GM23338 (cell line): Measurements from ENCODE around the gene KRTAP12-1. TPM values are rescaled to one million over a fixed set of nuclear protein-coding genes. Genes with fewer than 3 reads are reported as not detected.
A peak's percentile ranks its signal among the peaks of the same experiment; 100 is the strongest.

Experiments used
- ATAC-seq: fragments of 200-7000 bp; cut with Tn5 transposase; 3 replicates; pipeline ENCODE4 v1.9.1; 2020
- DNase-seq: peaks from one replicate; pipeline ENCODE4 v3.0.0-alpha.2; 2015; ENCODE audit warnings: low spot score
- H2AFZ ChIP-seq: fragments of 200-600 bp; sonication (generic); 2 replicates; pipeline ENCODE4 v1.8.0; 2016; ENCODE audit warnings: antibody characterized with exemption, mild to moderate bottlenecking, moderate library complexity
- H3F3A ChIP-seq: fragments of 200-600 bp; sonication (generic); replicated peaks from 2 replicates; pipeline ENCODE4 v1.8.0; 2017; ENCODE audit warnings: antibody characterized with exemption, mixed run types, low read depth
- H3K27ac ChIP-seq: fragments of 200-600 bp; sonication (generic); 2 replicates; pipeline ENCODE4 v1.6.1; 2016; ENCODE audit warnings: low read depth
- H3K27me3 ChIP-seq: fragments of 200-600 bp; sonication (generic); 2 replicates; pipeline ENCODE4 v1.8.0; 2016; ENCODE audit warnings: mild to moderate bottlenecking, mixed run types, moderate library complexity; ENCODE audit not compliant: insufficient read depth
- H3K36me3 ChIP-seq: fragments of 200-600 bp; sonication (generic); 2 replicates; pipeline ENCODE4 v1.8.0; 2016; ENCODE audit warnings: mild to moderate bottlenecking; ENCODE audit not compliant: insufficient read depth
- H3K4me1 ChIP-seq: fragments of 200-600 bp; sonication (generic); 2 replicates; pipeline ENCODE4 v1.8.0; 2016; ENCODE audit warnings: mild to moderate bottlenecking, moderate library complexity; ENCODE audit not compliant: insufficient read depth
- H3K4me2 ChIP-seq: fragments of 200-600 bp; sonication (generic); 2 replicates; pipeline ENCODE4 v1.7.1; 2017; ENCODE audit warnings: mixed run types
- H3K4me3 ChIP-seq: fragments of 200-600 bp; sonication (generic); 2 replicates; pipeline ENCODE4 v1.6.1; 2016; ENCODE audit warnings: mixed run types
- H3K79me2 ChIP-seq: fragments of 200-600 bp; sonication (generic); replicated peaks from 2 replicates; pipeline ENCODE4 v1.8.0; 2017; ENCODE audit warnings: mild to moderate bottlenecking; ENCODE audit not compliant: insufficient read depth
- H3K9me2 ChIP-seq: fragments of 200-600 bp; sonication (generic); 2 replicates; pipeline ENCODE4 v1.8.0; 2017; ENCODE audit not compliant: insufficient read depth
- H4K20me1 ChIP-seq: fragments of 200-600 bp; sonication (generic); replicated peaks from 2 replicates; pipeline ENCODE4 v1.8.0; 2017; ENCODE audit warnings: mild to moderate bottlenecking; ENCODE audit not compliant: insufficient read depth
- H3K27ac Mint-ChIP-seq: 2 replicates; pipeline ENCODE4 v1.8.0; 2020; ENCODE audit warnings: inconsistent platforms, mild to moderate bottlenecking, moderate library complexity, mixed read lengths
- H3K27me3 Mint-ChIP-seq: 3 replicates; pipeline ENCODE4 v1.8.0; 2022; ENCODE audit warnings: low read depth, mild to moderate bottlenecking, moderate library complexity, mixed read lengths, inconsistent platforms; ENCODE audit not compliant: insufficient read depth, poor library complexity
- H3K36me3 Mint-ChIP-seq: 3 replicates; pipeline ENCODE4 v1.8.0; 2021; ENCODE audit warnings: low read depth, mild to moderate bottlenecking, inconsistent platforms, moderate library complexity, mixed read lengths
- H3K4me1 Mint-ChIP-seq: 3 replicates; pipeline ENCODE4 v1.8.0; 2020; ENCODE audit warnings: mild to moderate bottlenecking, inconsistent platforms, mixed read lengths
- H3K4me3 Mint-ChIP-seq: 3 replicates; pipeline ENCODE4 v1.8.0; 2021; ENCODE audit warnings: moderate library complexity, mild to moderate bottlenecking, inconsistent platforms, mixed read lengths
- H3K9me3 Mint-ChIP-seq: 3 replicates; pipeline ENCODE4 v1.8.0; 2020; ENCODE audit warnings: moderate library complexity, mild to moderate bottlenecking, inconsistent platforms, mixed read lengths
- CTCF ChIP-seq, 2 experiments: fragments of 200-600 bp in 1 of 2; sonication (generic) in 1 of 2; conservative IDR thresholded peaks; 2 replicates each; pipeline versions ENCODE4 v1.5.1 to v1.6.1; 2016 to 2017; ENCODE audit warnings: antibody characterized with exemption in 2 of 2, low read depth in 2 of 2, mild to moderate bottlenecking in 2 of 2, moderate library complexity in 1 of 2
- JUNB ChIP-seq: IDR thresholded peaks from one replicate; pipeline ENCODE4 v1.6.1; 2016; ENCODE audit warnings: antibody characterized with exemption; ENCODE audit not compliant: unreplicated experiment
- POLR2AphosphoS5 ChIP-seq: IDR thresholded peaks from 2 replicates; pipeline ENCODE4 v1.6.1; 2016; ENCODE audit warnings: antibody characterized with exemption, low read depth
- polyA plus RNA-seq: library from polyadenylated mRNA; unstranded; fragments of >200 nt; fragmentation: Nextera tagmentation; extraction: Ambion mirVana; gene quantifications from 2 replicates; pipeline ENCODE4 v1.2.1, GENCODE V29; 2016
- total RNA-seq: library from RNA; depleted of rRNA; stranded (reverse); fragments of >200 nt; shearing (Covaris generic); gene quantifications from 2 replicates; pipeline ENCODE4 v1.2.3, GENCODE V29; 2014
- TF ChIP-seq, protein P1 (sequence below): IDR thresholded peaks from 2 replicates; pipeline ENCODE4 v1.6.1; 2016; ENCODE audit warnings: antibody characterized with exemption

Gene KRTAP12-1
- total and polyA plus RNA-seq, 2 experiments from 2014 or later = not detected

DNA sequence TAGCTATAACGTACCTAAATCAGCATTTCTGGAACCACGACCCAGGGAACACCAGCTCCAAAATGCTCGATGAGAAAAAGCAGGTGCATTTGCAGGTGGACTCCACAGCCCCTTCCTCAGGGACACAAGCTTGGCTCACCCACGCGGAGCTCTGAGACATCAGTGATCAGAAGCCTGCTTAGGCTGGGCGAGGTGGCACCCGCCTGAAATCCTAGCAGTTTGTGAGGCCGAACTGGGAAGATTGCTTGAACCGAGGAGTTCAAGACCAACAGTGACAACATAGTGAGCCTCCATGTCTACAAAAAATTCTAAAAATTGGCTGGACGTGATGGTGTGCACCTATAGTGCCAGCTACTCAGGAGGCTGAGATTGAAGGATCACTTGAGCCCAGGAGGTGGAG, 31.9 kb upstream of the KRTAP12-1 start:
- Histone ChIP-seq H3K27me3 (peaks cover 64% of the 10 kb centered on the region), H3K4me2 (no peak overlapping the region), H4K20me1 (no peaks in the 10 kb centered on the region), H3K4me3 (no peak overlapping the region), H3K27ac (no peak overlapping the region), H2AFZ (no peak overlapping the region), H3K36me3 (no peaks in the 10 kb centered on the region), H3K79me2 (no peaks in the 10 kb centered on the region), H3K9me2 (0 out of 2 replicates have a peak, but pooled peaks cover 3% of the 10 kb centered on the region), H3K4me1 (peaks cover 56% of the 10 kb centered on the region), H3F3A (peaks cover 16% of the 10 kb centered on the region)
- Mint-ChIP-seq H3K4me1 (peaks cover 53% of the 10 kb centered on the region), H3K27me3 (peaks cover 58% of the 10 kb centered on the region), H3K27ac (no peak overlapping the region), H3K4me3 (no peak overlapping the region), H3K36me3 (no peaks in the 10 kb centered on the region), H3K9me3 (no peaks in the 10 kb centered on the region)
- DNase-seq (no peak), ATAC-seq (no peak)
- TF ChIP-seq, protein P1, sequence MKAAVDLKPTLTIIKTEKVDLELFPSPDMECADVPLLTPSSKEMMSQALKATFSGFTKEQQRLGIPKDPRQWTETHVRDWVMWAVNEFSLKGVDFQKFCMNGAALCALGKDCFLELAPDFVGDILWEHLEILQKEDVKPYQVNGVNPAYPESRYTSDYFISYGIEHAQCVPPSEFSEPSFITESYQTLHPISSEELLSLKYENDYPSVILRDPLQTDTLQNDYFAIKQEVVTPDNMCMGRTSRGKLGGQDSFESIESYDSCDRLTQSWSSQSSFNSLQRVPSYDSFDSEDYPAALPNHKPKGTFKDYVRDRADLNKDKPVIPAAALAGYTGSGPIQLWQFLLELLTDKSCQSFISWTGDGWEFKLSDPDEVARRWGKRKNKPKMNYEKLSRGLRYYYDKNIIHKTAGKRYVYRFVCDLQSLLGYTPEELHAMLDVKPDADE = no peak

GRCh38 chr21:44713130-44713529, 31.2 kb upstream of the KRTAP12-1 start:
- H3K4me1 ChIP-seq = peaks cover 54% of the 10 kb centered on the region
- TF ChIP-seq POLR2AphosphoS5 (no peak), CTCF (conservative IDR thresholded peaks at IDR 0.05; ENCODE audit: low read depth in 2 of 2) (no peak)
- Mint-ChIP-seq H3K9me3 (no peaks in the 10 kb centered on the region), H3K27me3 (peaks cover 63% of the 10 kb centered on the region), H3K27ac (no peak overlapping the region), H3K36me3 (no peaks in the 10 kb centered on the region), H3K4me1 (peaks cover 52% of the 10 kb centered on the region), H3K4me3 (no peak overlapping the region; the same call in 2 of the 3 replicates)
- H3K4me2 ChIP-seq = peak overlapping the region; percentile 95
- H3K36me3 ChIP-seq = no peaks in the 10 kb centered on the region
- H3K9me2 ChIP-seq = 0 out of 2 replicates have a peak, but pooled peaks cover 3% of the 10 kb centered on the region
- no peak overlapping the region for H3K27ac ChIP-seq
- DNase-seq (no peak), ATAC-seq (no peak)
- no peaks in the 10 kb centered on the region for H3K79me2 ChIP-seq
- H3K4me3 ChIP-seq = peak overlapping the region; percentile 71
- H3K27me3 ChIP-seq = peaks cover 71% of the 10 kb centered on the region
- no peak overlapping the region for H2AFZ ChIP-seq
- H4K20me1 ChIP-seq = no peaks in the 10 kb centered on the region
- peaks cover 21% of the 10 kb centered on the region for H3F3A ChIP-seq

- Histone ChIP-seq H3K79me2 (no peaks in the 10 kb centered on the region), H3F3A (peaks cover 21% of the 10 kb centered on the region), H3K4me1 (peaks cover 54% of the 10 kb centered on the region), H3K36me3 (no peaks in the 10 kb centered on the region), H3K4me2 (peak overlapping the region; percentile 95), H3K27me3 (peaks cover 78% of the 10 kb centered on the region), H3K27ac (no peak overlapping the region), H3K9me2 (0 out of 2 replicates have a peak, but pooled peaks cover 3% of the 10 kb centered on the region), H2AFZ (peak overlapping the region; percentile 81; the same call in 1 of the 2 replicates), H4K20me1 (no peaks in the 10 kb centered on the region), H3K4me3 (peak overlapping the region; percentile 71)
- H3K4me1 Mint-ChIP-seq = peaks cover 52% of the 10 kb centered on the region
- no peaks in the 10 kb centered on the region for H3K36me3 Mint-ChIP-seq
- no peaks in the 10 kb centered on the region for H3K9me3 Mint-ChIP-seq
- peaks cover 70% of the 10 kb centered on the region for H3K27me3 Mint-ChIP-seq
- H3K4me3 Mint-ChIP-seq = peak overlapping the region; percentile 62
- TF ChIP-seq JUNB = no peak
- TF ChIP-seq CTCF (conservative IDR thresholded peaks at IDR 0.05; ENCODE audit: low read depth in 2 of 2) = no peak
- TF ChIP-seq, protein P1 = no peak
- H3K27ac Mint-ChIP-seq = no peak overlapping the region
- ATAC-seq (peak; percentile 1; the same call in 1 of the 3 replicates), DNase-seq (peak; percentile 60)
Measured at GRCh38 chr21:44712203-44713028, 30.5 kb upstream of the KRTAP12-1 start.
